ENCODE data around the gene RANBP17.
"Not testable (repeated sequence)": the region's sequence is repeated elsewhere in the genome, so short reads cannot be mapped to it uniquely, and the experiment has no call there.

- TF ChIP-seq CTBP1 (IDR thresholded peaks at IDR 0.05; ENCODE audit: borderline replicate concordance); FOXM1 (IDR thresholded peaks at IDR 0.05; ENCODE audit: borderline replicate concordance); FOXK2 (IDR thresholded peaks at IDR 0.05); TARDBP (IDR thresholded peaks at IDR 0.05); LEF1 (IDR thresholded peaks at IDR 0.05; ENCODE audit: borderline replicate concordance); ARNT (IDR thresholded peaks at IDR 0.05): not testable (repeated sequence)
Measured at GRCh38 chr5:170980261-170980660, 118.4 kb downstream of the RANBP17 start.

Measured in HEK293T (cell line).